Stimulated activated CD4-positive, alpha-beta T cell treated with anti-CD3 and anti-CD28 coated beads, Interleukin-4, amount 100 ng/mL, for 1 hour (primary cell): ENCODE data around the gene GLRX3.
"Not testable (repeated sequence)": the region's sequence is repeated elsewhere in the genome, so short reads cannot be mapped to it uniquely, and the experiment has no call there.

Experiments
- DNase-seq: peaks from one replicate; pipeline ENCODE4 v3.0.0-alpha.2; 2020

GLRX3 gene

DNA sequence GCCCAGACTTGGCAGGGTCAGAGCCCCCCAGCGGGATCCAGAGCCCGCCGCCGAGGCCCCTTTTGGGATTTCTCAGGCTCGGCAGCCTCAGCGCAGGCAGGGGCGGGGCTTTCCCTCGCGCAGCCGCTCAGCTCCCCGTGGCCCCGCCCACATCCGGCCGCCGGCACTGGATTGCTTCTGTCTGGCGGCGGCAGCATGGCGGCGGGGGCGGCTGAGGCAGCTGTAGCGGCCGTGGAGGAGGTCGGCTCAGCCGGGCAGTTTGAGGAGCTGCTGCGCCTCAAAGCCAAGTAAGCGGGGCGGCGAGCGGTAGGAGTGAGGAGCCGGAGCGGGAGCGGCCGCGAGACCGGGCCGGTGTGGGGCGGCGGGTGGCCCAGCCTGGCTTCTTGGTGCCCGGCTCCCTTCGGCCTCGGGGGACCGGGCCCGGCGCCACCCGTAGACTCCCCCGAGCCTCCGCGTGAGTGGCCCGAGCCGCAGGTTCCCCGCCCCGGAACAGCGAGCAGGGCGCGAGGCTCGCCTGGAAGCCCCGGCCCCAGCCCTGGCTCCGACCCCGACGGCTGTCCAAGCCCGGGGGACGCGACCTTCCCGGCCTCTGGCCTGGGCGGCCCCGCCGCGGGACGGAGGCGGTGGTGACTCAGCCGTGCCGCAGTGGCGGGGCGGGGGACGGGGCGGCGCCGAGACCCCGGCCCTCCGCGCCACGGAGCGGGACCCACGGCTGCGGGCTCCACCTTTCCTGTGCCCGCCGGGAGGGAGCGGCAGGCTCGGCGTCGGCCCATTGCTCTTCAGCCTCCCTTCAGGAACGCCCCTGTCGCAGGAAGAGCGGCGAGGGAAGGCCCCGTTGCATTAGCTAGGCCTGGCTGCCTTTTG lies at the start of gene GLRX3:
Gene GLRX3, plus strand, starts transcription at position 166 of the 864 bp plus-strand sequence. Its CDS starts 30 bp downstream, at position 196.
- peak; percentile 94 for DNase-seq

DNA sequence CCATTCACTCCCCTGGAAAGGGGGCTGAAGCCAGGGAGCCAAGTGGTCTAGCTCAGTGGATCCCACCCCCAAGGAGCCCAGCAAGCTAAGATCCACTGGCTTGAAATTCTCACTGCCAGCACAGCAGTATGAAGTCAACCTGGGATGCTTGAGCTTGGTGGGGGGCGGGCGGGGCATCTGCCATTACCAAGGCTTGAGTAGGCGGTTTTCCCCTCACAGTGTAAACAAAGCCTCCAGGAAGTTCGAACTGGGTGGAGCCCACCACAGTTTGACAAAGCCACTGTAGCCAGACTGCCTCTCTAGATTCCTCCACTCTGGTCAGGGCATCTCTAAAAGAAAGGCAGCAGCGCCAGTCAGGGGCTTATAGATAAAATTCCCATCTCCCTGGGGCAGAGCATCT lies 45.6 kb upstream of the GLRX3 start:
- DNase-seq: not testable (repeated sequence)

DNA sequence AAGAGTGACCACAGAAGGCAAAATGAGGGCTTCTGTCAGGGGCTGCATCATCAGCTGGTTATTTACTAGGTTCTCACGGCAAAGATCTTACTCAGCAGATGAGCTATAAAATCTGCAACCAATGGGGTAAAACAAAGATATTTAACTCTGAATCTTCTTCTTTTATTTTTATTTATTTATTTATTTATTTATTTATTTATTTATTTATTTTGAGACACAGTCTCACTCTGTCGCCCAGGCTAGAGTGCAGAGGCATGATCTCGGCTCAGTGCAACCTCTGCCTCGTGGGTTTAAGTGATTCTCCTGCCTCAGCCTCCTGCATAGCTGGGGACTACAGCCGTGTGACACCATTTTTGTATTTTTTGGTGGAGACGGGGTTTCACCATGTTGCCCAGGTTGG lies 36.8 kb upstream of the GLRX3 start:
- no peak for DNase-seq

DNA sequence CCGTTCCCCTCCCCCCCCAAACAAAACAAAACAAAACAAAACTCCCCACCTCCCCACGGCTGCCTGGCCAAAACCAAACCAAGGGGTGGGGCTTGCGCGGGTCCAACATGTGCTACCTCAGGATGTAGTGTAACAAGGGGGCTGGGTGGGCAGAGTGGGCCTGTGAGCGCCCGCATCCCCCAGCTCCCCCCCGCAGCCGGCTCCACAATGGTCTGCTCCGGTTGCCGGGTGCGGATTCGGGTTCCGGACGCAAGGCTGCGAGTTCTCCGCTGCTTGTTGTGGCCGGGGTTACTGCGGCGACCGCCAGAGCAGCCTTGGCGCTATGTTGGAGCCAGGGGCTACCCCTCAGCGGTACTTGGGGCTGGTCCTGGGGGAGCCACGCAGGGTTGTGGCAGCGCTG lies 30.5 kb upstream of the GLRX3 start:
- DNase-seq: no peak

DNA sequence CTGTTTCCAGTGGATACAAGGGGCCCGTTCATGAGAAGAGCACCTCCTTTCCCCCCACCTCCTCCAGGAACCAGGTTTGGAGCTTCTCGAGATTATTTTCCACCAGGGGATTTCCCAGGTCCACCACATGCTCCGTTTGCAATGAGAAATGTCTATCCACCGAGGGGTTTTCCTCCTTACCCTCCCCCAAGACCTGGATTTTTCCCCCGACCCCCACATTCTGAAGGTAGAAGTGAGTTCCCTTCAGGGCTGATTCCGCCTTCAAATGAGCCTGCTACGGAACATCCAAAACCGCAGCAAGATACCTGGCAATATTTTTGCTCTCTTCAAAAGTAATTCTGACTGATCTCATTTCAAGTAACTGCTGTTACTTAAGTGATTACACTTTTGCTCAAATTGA lies 28.0 kb upstream of the GLRX3 start:
- not testable (repeated sequence) for DNase-seq

DNA sequence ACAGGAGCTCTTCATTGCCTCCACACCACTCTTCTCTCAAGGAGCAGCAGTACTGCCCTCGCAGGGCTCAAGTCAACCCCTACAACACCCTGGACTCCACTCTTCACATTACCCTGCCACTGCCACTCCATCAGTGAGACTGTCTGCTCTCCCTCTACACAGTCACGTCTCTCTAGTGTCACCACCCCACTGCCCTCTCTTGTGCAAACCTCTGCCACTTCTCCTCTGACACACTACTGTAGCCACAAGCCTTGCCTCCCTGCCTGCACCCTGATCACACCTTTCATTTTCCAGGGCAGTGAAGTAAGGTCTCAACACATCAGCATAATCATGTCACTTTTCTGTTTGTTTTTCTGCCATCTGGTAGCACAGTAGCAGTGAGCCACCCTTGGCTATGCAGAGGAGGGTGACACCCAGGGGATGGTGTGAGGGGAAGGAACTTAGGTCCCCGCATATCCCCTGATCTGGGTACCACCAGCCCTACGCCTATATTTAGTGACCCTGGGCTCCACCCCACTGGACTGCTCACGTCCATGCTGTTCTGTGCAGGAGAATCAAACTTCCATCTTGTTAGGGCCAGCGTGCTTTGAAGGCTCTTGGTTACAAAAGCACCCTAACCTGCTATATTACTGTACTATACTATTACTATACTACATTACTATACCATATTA lies 27.1 kb upstream of the GLRX3 start:
- DNase-seq: no peak

DNA sequence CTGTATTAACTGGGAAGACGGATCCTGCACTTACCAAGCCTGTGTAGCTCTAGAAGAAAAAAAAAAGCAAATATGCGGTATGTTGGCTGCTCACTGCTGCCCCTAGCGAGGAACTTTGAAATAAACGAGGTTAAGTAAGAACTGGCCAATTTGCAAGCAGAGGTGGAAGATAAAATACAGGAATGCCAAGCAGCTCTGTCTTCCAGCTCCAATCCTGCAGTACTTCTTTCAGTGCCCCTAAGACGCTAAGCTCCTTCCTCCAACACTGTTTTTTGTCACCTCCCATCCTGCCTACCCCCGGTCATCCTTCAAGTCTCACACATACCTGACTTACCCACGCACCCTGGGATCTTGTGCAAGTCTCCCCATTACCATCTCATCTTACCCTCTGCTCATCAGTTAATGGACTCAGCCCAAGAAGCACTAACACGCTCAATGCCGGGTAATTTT lies 26.4 kb upstream of the GLRX3 start:
- peak; percentile 62 for DNase-seq

DNA sequence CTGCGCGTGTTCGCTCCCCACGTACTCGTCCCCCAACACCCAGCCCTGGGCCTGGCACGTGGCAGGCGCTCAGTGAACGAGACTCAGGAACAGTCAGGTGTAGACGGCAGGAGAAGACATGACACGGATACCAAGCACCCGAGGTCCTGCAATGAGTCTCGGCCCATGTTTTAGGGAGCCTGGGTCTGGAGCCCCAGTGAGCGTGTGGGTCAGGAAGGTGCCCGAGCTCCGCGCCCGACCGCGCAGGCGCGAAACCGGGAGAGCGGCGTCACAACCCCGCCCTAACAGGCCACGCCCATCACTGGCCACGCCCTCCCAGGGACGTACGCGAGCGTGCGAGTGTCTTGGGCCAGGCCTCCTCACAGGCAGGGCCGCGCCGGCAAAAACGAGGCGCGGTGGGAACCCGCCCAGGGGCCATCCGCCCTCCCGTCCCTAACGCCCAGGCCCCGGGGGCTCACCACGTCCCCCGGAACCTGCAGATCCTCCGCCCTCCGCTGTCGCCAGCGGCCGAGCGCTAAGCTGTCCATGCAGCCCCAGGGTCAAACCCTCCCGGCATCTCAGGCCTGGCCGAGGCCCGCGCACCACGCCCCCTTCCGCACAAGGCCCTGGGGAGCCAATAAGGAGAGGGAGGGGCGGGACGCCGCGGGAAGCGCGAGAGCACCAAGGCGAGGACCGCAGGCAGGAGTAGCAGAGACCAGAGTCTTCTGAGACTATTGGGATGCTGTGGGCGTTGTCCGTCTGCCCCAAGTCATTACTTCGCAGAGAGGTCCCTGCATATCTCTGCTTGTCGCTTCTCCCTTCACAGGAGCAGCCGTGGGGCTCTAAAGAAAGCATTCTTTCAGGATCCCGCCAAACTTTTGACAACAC lies 25.7 kb upstream of the GLRX3 start, which contains the start of gene C10orf143:
Gene C10orf143, minus strand, starts transcription at position 585 of the 867 bp plus-strand sequence. Its CDS starts 58 bp downstream, at position 527.
- DNase-seq: peak; percentile 98

DNA sequence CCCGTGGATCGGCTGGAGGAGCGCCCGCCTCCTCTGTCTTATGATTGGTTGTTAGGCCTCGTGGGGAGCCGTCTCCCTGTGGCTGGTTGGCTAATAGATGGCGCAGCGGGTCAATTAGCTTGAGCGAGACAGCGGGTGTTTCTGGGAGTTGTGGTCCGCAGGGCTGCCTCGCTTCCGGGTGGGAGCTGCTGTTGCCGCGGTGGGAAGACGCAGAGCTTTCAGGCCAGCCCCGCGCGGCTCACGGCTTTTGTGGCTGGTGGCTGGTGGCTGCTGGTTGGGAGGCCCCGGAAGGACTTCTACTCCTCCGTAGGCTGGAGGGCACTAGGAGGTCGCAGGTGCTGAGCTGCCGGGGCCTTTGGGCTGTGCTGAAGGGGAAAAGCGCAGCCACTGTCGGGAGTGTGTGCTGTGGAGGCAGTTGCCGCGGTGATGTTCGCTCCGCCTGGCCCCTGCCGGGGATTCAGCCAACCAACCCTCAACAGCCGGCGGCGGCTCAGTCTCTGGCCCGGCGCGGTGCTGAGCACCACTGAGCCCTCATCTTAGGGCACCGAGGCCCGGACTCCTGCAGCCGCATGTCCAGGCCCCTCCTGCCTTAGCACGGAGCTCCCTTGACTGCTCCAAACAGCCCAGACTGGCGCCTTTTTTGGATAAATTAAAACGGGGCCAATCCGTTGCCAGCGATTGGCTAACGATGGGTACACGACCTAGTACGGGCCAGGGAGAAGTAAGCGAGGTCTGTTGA lies 24.9 kb upstream of the GLRX3 start:
- peak; percentile 92 for DNase-seq

DNA sequence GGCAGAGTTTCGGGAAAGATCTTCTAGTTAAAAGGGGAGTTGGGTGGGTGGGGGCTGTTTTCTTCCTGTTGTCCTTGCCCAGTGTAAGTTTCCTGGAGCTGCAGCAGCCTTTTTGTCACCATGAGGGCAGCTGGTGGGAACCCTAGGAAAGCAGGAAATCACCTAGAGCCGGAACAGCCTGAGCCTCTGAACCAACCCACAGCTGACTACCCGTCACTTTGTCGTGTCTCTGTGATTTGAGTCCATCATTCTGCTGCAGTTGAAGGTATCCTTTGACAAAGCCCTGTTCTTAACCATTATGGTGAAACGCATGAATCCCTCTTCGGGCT lies 24.4 kb upstream of the GLRX3 start:
- no peak for DNase-seq

DNA sequence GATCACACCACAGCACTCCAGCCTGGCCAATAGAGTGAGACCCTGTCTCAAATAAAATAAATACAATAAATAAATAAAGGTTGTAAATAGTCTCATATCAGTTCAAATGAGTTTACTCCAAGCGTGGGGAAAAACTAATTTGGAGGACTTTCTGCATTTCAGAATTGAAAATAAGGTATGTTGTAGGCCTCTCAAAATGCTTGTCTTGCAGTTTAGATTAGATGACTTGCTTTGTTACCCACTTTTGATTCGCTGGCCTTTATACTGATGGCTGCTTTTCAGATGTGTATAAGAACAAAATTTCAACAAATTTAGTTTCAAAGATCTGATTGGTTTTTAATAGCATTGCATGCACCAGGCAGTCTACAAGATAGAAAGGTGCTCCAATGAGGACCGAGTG lies 23.4 kb upstream of the GLRX3 start:
- DNase-seq: no peak

DNA sequence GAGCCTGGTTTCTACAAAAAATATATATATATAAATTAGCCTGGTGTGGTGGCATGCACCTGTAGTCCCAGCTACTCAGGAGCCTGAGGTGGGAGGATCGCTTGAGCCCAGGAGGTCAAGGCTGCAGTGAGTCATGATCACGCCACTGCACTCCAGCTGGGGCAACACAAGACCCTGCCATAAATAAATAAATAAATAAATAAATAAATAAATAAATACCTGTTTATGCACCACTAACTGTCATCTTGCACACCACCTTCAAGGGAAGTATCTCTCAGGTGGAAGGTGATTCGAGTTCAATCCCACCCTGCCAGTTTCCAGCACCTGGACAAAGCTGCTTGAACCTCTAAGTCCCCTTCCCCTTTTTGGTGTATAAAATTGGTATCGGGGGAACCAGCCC lies 19.2 kb upstream of the GLRX3 start:
- DNase-seq: not testable (repeated sequence)

DNA sequence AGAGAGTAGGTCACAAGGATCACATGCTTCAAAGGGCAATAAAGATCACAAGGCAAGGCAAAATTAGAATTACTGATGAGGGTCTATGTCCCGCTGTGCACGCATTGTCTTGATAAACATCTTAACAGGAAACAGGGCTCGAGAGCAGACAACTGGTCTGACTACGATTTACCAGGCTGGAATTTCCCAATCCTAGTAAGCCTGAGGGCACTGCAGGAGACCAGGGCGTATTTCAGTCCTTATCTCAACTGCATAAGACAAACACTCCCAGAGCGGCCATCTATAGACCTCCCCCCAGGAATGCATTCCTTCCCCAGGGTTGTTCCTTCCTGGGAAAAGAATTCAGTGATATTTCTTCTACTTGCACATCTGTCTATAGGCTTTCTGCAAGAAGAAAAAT lies 18.7 kb upstream of the GLRX3 start:
- DNase-seq: not testable (repeated sequence)

DNA sequence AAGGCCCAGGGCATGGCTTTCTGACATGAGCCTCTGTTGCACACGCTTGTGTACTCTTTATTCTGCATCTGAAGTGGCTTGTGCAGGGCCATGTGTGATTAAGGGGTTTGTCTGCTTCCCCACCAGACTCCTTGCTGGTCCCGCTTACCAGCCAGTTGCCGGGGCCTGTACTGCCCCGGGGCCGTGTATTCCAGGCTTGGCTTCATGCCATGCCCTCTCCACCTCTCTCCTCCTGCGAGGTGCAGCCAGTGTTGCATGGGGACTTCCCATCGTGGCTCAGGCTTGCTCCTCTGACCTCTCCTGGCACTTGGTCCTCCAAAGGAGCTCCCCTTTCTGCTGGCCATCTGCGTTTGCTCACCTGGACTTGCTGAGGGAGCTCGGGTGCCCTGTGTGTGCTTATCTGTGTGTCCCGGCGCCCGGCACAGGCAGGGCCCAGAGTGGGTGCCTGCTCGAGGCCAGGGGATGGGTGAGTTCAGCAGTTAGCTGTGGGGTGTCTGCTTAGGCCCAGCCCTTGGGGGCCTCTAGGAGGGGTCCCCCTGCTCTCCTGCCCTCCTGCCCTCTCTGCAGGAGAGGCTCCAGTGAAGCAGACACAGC lies 14.6 kb upstream of the GLRX3 start:
- DNase-seq: no peak

DNA sequence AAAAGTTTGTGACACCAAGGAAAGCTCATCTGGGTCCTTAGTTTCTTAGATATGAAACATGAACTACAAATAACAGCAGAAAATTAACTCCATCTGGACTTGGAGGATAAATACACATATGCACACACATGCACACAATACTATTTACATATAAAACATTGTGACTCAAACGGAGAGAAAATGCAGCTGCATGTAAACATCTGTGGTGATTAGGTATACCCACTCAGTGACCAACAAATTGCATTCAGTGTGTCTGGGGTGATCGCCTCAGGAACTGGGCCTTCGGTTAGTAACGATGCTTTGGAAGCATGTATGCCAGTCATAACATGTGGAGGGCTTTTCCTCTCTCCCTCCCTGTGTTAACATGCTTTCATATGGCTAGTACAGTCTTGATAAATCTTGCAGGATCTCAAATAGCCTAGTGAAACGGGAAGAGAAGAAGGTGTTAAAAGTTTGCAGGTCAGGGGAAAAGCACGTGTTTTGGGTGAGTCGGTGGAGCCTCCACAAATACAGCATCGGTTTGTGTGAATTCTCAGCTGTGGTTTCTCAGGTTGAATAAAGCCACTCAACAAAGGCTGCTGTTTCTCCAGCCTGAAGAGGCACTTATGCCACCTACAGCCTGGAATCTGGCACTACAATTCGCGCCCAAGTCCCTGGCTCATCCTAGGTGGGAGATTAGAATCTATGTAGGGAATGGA lies 8.7 kb upstream of the GLRX3 start:
- DNase-seq: peak; percentile 46

DNA sequence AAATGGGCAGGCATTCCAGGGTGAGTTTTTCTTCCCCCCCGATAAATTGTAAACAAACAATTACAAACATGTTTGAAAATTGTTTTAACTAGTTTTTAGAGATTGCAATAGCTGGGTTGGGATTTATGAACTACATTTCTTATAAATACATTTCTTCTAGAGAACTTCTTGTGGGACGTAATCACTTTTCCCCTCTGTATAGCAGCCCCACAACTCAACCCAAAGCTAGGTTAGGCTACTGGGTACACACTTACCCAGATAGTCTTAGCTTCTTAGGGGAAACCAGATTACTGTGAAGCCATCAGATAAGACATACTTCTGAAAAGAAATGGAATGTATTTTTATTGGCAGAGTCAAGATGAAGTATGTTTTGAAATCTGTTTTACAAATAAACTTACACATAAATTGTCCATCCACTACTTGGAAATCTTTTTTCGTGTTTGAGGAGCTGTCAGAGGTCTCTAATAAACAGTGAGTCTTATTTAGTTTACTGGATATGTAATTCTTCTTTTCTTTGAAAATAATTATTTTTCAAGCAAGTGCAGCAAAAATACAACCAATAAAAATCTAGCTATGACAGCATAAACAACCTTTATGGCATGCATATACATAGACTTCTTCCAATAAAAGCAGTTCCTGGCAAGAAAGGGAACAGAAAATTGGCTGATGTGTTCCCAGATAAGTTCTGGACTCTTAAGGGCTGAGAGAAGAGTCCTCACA lies 8.0 kb upstream of the GLRX3 start:
- DNase-seq: no peak

DNA sequence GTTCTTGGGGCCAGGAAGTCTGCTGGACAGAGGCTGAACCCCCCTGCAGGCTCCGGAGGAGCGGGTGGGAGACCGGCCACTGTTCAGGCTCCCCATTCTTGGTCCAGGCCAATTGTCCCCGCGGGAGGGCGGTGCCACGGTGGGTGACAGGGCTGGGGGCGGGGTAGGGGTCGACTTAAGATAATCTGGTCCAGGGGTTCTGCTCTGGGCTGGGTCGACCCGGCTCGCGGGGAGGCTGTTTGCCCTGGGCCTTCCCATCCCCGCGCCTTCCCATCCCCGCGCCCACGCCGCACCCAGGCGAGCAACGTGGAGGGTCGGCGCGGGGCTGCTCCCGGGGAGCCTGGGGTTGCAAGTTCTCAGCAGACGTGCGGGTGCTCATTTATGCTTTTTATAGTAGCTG lies 7.3 kb upstream of the GLRX3 start:
- DNase-seq: no peak

DNA sequence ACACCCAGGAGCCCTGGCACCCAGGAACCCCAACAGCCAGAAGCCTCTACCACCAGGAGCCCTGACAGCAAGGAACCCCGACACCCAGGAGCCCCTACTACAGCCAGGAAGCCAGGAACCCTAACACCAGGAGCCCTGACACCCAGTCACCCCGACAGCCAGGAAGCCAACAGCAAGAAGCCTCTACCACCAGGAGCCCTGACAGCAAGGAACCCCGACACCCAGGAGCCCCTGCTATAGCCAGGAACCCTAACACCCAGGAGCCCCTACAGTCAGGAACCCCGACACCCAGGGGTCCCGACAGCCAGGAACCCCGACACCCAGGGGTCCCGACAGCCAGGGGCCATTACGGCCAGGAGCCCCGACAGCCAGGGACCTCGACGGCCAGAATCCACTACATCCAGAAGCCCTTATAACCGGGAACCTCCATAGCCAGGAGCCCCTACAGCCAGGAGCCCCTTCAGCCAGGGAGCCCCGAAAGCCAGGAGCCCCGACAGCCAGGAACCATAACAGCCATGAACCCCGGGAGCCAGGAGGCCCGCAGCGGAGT lies 440 bp upstream of the GLRX3 start:
- no peak for DNase-seq

DNA sequence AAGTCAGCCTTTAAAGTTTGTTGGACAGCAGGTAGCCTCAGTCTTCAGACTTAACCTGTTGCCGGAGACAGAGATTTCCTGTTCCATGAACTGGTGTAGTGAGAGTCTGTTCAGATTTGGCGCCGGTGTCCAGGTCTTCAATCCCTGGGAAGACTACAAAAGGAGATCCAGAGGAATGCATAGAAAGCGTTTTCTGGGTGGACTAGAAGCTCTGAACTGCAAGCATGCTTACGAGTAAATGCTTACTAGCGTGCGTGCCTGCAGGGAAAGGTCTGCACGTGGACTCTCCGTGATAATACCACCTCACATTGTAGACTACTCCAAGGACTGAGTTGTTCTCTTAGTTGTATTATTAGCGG lies 878 bp downstream of the GLRX3 start:
- no peak for DNase-seq

DNA sequence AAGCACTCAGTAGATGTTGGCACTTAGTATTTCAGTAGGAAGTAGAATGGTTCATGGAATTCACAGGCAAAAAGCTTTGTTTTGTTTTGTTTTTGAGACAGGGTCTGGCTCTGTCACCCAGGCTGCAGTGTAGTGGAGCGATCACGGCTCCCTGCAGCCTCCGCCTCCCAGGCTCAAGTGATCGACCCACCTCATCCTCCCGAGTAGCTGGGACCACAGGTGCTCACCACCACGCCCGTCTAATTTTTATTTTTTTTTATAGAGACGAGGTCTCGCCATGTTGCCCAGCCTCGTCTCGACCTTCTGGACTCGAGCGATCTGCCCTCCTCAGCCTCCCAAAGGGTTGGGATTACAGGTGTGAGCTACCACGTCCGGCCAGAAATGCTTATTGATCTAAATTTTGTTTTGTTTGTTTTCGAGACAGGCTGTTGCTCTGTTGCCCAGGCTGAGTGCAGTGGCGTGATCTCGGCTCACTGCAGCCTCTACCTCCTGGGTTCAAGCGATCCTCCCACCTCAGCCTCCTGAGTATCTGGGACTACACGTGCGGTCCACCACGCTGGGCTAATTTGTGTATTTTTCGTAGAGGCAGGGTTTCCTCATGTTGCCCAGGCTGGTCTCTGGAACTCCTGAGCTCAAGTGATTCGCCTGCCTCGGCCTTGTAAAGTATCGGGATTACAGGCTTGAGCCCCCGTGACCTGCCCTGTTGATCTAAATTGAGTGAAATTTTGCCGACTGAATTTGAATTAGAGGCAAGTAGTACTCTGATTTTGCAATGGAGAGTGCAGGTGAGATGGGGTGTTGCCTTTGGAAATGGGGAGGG lies 1.7 kb downstream of the GLRX3 start:
- no peak for DNase-seq
